ENCODE data around the gene WNT3. TPM values are rescaled to one million over a fixed set of nuclear protein-coding genes. Genes with fewer than 3 reads are reported as not detected.
A peak's percentile ranks its signal among the peaks of the same experiment; 100 is the strongest.

WNT3 gene
- total and polyA plus RNA-seq, 10 of the 15 experiments (the other 5 are each of a cell fraction or from before 2014, with no cell fraction given) = 0.01 to 0.03 TPM; not detected in 8

- no peaks in the 10 kb centered on the region for H3K4me1 ChIP-seq (ENCODE audit: control insufficient read depth, insufficient read depth, low read length)
- H3K9me3 ChIP-seq (replicated peaks; ENCODE audit: control insufficient read depth, insufficient read depth, low read length) = no peaks in the 10 kb centered on the region
- in situ Hi-C loops (cut with MboI) (no loop called here), intact Hi-C loops (cut with micrococcal nuclease; ENCODE audit: unreplicated experiment) (loop anchor here (10.0 kb wide), 1 partner anchor 52 kb away; no protein-coding TSS in a partner anchor)
- no peak overlapping the region for H3K4me2 ChIP-seq (ENCODE audit: control insufficient read depth, insufficient read depth)
- SMC1A ChIA-PET (ENCODE audit: uncharacterized antibody, unreplicated experiment) = no interaction called here
- H3K79me2 ChIP-seq (ENCODE audit: control insufficient read depth, insufficient read depth, low read length) = no peaks in the 10 kb centered on the region
- H4K20me1 ChIP-seq (ENCODE audit: control insufficient read depth, insufficient read depth) = no peaks in the 10 kb centered on the region
- RAD21 ChIA-PET (ENCODE audit: unreplicated experiment) = no interaction called here
- no peak overlapping the region for H3K9ac ChIP-seq (ENCODE audit: control insufficient read depth, insufficient read depth, low read length)
- H3K27ac ChIP-seq (ENCODE audit: control insufficient read depth, insufficient read depth) = no peak overlapping the region
- DNase-seq (ENCODE audit: low read depth, low spot score) = no peak
- CTCF ChIA-PET = interaction anchor here (1.7 to 2.1 kb wide), 2 partner anchors 12 to 20 kb away, joined by 5 to 10 read pairs; no protein-coding TSS in a partner anchor
- no peaks in the 10 kb centered on the region for H3K36me3 ChIP-seq (ENCODE audit: control insufficient read depth in 2 of 2, insufficient read depth in 2 of 2, low read length in 1 of 2)
- peaks cover 22 to 32% of the 10 kb centered on the region in 2 experiments for H3K27me3 ChIP-seq (replicated peaks in 1 of 2; ENCODE audit: control insufficient read depth in 2 of 2, insufficient read depth in 2 of 2, low read length in 1 of 2)
- BruUV-seq (replicated peaks) = no TSS peak
- WGBS (ENCODE audit: insufficient coverage, insufficient replicate concordance, low lambda C conversion rate, missing lambda C conversion rate) = 26% methylated on average over 35 of the region's 35 CpGs
- no peak overlapping the region for H2AFZ ChIP-seq (ENCODE audit: control insufficient read depth, low read depth, low read length)
- FAIRE-seq = no peak
- POLR2A ChIA-PET = no interaction called here
- no peak overlapping the region for H3K4me3 ChIP-seq
- peak; percentile 70 for ATAC-seq
- TF ChIP-seq SMC3 (IDR thresholded peaks at IDR 0.05; ENCODE audit: borderline replicate concordance, low read length) (peak; percentile 59; the same call in 1 of the 2 replicates), CEBPZ (IDR thresholded peaks at IDR 0.05; ENCODE audit: low read depth, low read length) (no peak), NR2C1 (IDR thresholded peaks at IDR 0.05) (no peak), CBX3 (IDR thresholded peaks at IDR 0.05; ENCODE audit: borderline replicate concordance, low read depth) (no peak), CHD2 (IDR thresholded peaks at IDR 0.05; ENCODE audit: borderline replicate concordance, low read depth, low read length) (no peak), ATF7 (IDR thresholded peaks at IDR 0.05; ENCODE audit: low read depth) (no peak), ETV6 (conservative IDR thresholded peaks at IDR 0.05 in 1 of 2, IDR thresholded peaks at IDR 0.05 in 1 of 2; ENCODE audit: borderline replicate concordance in 1 of 2, low read depth in 1 of 2) (no peak), SUZ12 (IDR thresholded peaks at IDR 0.05; ENCODE audit: unreplicated experiment) (no peak), YY1 (IDR thresholded peaks at IDR 0.05; ENCODE audit: low read depth, low read length) (no peak), PBX3 (IDR thresholded peaks at IDR 0.05; ENCODE audit: insufficient replicate concordance, low read depth, low read length) (no peak), RELA (IDR thresholded peaks at IDR 0.05; ENCODE audit: borderline replicate concordance, partially characterized antibody) (no peak), ATF3 (IDR thresholded peaks at IDR 0.05; ENCODE audit: borderline replicate concordance, extremely low read depth, low read depth, low read length) (no peak), NRF1 (conservative IDR thresholded peaks at IDR 0.05; ENCODE audit: low read depth, low read length) (no peak), POLR2A (IDR thresholded peaks at IDR 0.05; ENCODE audit: low read depth, low read length) (no peak), PAX5 (IDR thresholded peaks at IDR 0.05; ENCODE audit: borderline replicate concordance, low read depth, low read length) (no peak), ASH2L (IDR thresholded peaks at IDR 0.05; ENCODE audit: borderline replicate concordance, low read depth) (no peak), MYC (IDR thresholded peaks at IDR 0.05; ENCODE audit: insufficient read depth, insufficient read length, insufficient replicate concordance, low read length, severe bottlenecking) (no peak), DPF2 (IDR thresholded peaks at IDR 0.05) (0 out of 2 replicates have a peak, but pooled peaks have one; percentile 36), BACH1 (IDR thresholded peaks at IDR 0.05; ENCODE audit: borderline replicate concordance) (no peak), CREB1 (IDR thresholded peaks at IDR 0.05; ENCODE audit: low read depth) (no peak), ZNF274 (IDR thresholded peaks at IDR 0.05; ENCODE audit: insufficient read depth, insufficient read length) (no peak), LARP7 (IDR thresholded peaks at IDR 0.05) (no peak)
Measured at GRCh38 chr17:46822388-46822921, 4.0 kb upstream of the WNT3 start.

All from GM12878 (cell line).